GM19023 (cell line): ENCODE measurements around the gene RHOJ.
"Not testable (repeated sequence)": the region's sequence is repeated elsewhere in the genome, so short reads cannot be mapped to it uniquely, and the experiment has no call there.

Experiments used
- ATAC-seq: cut with Tn5 transposase; IDR thresholded peaks from one replicate; pipeline ENCODE4 v1.9.1; 2021; ENCODE audit warnings: mild to moderate bottlenecking, moderate library complexity; ENCODE audit not compliant: unreplicated experiment

RHOJ gene

DNA sequence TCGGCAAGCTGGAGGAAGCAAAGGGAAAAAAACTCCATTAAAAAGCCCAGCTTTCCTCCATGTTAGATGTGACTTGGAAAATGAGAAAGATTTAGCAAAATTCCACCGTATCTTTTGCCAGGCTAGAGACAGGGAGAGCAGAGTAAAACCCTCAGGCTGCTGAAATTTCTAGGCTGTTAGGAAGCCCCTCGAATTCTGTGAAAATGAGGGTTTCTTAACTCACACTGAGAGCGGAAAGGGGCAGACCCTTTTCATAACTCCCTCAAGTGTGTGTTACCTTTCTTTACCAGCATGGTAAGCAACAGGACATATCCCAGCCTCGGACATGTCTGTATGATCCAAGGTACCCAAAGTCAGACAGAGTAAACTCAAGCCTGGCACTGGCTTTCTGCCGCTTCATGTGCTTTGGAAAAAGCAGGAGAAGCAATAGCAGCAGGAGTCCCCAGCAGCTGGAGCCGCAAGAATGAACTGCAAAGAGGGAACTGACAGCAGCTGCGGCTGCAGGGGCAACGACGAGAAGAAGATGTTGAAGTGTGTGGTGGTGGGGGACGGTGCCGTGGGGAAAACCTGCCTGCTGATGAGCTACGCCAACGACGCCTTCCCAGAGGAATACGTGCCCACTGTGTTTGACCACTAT, at the start of gene RHOJ:
Gene RHOJ (plus strand): TSS at position 37 of the 637 bp plus-strand sequence. CDS start 427 bp downstream, at position 464.
- no peak for ATAC-seq

DNA sequence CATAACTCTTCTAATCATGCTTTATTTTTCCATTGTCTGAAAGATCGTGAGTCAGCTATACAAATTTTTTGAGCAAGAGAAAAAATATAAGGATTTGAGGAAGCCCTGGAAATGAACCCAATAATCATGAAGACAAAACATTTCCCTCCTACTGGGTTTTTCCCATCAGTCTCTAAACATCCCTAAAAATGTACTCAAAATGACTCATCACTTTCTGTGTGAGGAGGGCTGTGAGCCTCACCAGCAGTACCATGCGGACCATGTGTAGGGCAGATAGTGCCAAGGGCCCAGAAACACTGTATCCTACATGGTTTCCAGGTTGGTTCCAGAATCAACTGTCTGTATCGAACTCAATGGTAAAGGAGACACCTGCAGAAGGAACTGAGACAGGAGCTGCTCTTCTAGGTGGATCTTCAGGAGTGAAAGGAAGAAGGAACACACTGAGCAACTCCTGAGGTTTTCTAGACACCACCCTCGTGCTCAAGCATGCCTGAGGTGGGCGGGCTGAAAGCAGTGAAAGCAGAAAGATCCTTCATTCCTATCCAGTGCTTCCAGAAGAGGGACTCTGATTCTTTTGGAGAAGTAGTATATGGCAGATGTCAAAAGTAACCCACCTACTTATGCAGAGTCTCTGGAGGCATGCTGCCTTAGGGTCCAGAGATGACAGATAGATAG, 48.6 kb upstream of the RHOJ start:
- ATAC-seq: no peak

- no peak for ATAC-seq
These were observed 47.0 kb upstream of the RHOJ start for GRCh38 chr14:63157195-63157594.

DNA sequence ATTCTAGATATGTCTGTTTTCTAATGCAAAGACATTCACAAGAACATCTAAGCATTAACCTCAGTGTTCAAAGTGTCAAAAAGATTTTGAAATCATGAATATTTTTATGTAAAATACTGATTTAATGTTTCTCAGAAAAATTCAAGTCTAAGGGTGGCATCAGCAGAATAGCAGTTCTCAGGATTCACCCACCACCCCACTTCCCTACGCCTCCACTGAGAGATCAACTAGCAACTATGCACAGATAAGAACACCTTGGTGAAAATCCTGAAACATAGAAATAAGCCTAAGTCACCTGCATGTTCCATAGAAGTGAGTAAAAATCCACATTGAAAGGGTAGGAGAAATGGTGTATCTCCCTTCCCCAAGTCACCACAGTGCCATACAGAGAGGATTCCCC, 40.9 kb upstream of the RHOJ start:
- no peak for ATAC-seq

- ATAC-seq: no peak
These were observed 40.0 kb upstream of the RHOJ start for GRCh38 chr14:63164108-63164683.

GRCh38 chr14:63165267-63165666, 39.0 kb upstream of the RHOJ start:
- not testable (repeated sequence) for ATAC-seq

GRCh38 chr14:63167044-63167443, 37.2 kb upstream of the RHOJ start:
- ATAC-seq: no peak

GRCh38 chr14:63174760-63175191, 29.5 kb upstream of the RHOJ start:
- ATAC-seq: no peak

- no peak for ATAC-seq
These were observed 28.7 kb upstream of the RHOJ start for GRCh38 chr14:63175531-63175930.

DNA sequence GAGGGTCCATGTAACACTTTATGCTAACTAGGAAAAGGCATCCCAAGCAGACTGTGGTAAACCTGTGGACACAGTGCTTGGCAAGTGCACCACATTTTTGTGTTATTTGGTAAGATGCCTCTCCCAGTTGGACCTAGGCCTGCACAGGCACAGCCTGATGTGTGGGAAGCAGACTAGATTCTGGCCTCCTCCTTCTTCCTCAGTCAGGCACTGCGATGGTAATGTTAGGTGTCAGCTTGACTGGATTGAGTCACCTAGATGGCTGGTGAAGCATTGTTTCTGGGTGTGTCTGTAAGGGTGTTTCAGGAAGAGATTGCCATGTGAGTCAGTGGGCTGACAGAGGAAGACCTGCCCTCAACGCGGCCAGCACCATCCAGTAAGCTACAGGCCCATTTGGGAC, 25.3 kb upstream of the RHOJ start:
- no peak for ATAC-seq

DNA sequence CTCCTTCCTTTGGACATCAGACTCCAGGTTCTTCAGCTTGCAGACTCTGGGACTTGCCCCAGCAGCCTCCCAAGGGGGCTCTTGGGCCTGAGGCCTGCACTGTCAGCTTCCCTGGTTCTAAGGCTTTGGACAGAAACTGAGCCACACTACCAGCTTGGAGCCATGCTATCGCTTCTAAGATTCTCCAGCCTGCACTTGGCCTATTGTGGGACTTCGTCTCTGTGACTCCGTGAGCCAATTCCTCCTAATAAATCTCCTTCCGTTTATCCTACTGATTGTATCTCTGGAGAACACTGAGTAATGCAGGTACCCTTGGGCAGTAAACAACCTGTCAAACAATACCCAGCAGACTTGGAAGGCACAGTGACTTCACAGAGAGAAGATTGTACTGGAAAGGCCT, 24.9 kb upstream of the RHOJ start:
- ATAC-seq: no peak

GRCh38 chr14:63180011-63180410, 24.2 kb upstream of the RHOJ start:
- no peak for ATAC-seq

DNA sequence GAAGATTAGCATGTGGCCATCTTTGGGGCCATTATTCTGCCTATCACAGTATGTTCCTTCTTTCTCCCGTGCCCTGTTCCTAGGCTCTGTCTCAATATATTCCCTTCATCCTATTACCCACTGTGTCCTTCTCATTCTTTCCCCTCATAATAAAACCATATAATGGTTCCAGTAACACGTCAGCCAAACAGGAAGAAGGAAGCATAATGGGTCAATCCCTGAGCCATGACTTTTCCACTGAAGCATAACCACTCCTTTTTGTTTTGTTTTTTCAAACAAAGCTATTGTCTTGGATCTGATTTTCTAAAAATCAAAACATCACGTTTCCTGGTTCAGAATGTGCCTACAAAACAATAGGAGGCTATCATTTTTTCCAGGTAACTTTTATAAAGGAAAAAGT, 21.3 kb upstream of the RHOJ start:
- no peak for ATAC-seq

DNA sequence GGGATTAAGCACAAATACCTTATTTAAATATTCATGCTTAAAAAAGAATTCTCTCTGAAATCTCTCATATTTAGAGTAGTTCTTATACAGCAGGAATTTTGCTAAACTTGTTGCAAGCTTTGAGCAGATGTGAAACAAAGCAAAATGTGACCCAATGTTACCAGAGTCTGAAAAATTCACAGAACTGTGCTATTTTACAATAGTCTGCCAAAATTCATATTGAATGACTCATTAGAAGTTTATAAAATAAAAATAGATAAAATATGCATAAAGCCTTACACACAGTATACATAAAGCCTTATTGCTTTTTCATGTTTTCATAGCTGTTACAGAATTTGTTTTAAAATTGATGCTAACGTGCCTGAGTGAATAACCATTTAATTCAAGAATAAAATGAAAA, 17.8 kb upstream of the RHOJ start:
- ATAC-seq: no peak

- no peak for ATAC-seq
These were observed 13.0 kb upstream of the RHOJ start for GRCh38 chr14:63191211-63191610.

DNA sequence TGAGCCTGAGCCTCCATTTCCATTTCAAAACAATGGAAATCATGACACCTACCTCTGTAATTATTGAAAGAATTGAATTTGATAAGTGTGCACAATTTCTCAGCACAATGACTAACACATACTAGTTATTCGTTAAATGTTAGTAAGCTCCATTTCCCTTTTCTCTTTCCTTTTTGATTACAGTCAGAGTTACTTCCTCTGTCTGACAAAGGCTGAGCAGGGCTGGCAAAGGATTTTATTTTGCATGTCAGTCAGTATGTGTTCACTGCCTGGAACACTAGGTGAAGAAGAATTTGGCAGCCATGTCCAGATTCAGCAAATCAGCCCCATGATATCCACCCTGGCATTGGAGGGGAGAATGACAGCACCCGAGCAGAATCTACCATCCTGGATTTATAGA, 12.2 kb upstream of the RHOJ start:
- ATAC-seq: no peak

- ATAC-seq: no peak
These were observed 11.0 kb upstream of the RHOJ start for GRCh38 chr14:63193236-63193635.

DNA sequence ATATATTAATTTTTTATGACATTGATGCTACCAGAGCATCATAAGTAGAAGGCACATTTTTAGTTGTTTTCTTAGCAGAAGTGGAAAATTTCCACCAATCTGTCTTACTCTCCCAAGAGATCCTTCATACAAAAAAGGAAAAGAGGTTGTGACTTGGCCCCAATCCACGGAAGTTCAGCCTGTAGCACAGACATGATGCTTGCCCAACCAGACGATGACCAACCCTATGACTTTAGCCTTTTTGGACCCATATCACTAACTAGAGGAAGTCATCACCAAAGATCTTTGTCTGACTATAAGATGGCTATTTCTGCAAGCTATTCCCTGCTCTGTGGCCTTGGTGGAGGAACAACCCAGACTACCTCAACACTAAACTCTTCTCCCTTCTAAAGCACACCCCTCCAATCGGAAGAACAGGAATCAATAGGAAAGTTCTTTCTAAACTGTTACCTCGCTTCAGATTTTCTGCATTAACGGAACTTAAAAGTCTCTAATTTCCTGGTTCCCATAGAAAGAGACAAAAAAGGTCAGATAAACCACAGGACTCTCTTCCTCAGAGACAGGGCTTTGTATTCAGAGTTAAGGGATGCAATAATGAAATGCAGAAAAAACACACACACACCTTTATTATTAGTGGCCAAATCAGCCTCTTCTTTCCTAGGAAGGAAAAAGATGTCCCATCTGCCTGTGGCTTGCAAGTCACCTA, 4.1 kb upstream of the RHOJ start:
- no peak for ATAC-seq

GRCh38 chr14:63200767-63201166, 3.5 kb upstream of the RHOJ start:
- ATAC-seq: no peak

DNA sequence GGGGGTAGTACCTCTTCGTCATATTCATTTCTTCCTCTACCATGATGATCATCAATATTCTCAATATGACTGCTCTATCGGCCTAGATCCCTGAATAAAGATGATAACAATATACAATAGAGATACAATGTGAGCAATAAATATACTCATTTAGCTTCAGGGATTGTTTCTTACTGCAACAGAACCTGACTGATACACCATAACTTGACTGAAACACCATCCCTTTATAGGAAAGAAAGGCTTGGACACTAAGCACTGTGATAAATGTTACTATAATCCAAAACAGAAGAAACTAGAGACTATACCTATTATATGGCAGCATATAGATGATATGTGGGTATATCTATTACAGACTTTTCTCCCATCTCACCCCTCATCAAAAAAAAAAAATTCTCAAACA, 1.2 kb upstream of the RHOJ start:
- ATAC-seq: no peak

DNA sequence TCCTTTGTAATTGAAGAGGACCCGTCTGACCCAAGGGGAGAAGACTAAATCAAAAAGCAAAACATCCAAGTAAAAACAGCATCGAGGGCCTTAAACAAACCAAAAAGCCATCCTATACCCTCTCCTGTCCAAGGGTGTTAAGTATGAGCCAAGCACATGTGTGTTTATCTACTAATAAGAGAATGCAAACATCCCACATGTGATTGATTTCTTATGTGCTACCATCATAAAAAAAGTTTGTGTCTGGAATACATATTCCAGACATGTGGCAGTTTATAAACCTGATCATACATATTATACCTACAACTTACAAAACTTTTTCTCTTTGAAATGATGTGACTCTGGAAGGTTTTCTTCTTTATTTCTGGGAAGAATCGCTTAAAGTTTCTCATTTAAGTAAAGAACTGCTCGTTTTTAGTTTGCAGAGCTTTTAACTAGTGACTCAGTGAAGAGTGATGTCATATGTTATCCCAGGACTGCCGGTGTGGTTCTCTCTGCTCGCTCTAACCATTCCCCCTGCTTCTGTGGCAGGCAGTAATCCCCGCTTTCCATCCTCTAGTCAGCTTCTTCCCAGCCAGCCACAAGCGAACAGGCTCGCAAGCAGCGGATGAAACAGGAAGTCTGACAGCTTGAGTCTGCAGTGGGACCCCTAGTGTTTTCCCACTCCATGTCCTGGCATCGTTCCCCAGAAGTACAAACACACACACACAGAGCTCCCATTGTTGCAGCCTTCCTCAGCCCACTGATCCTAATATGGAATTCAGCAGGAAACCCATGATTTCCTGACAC, 431 bp upstream of the RHOJ start:
- ATAC-seq: no peak
